Cardiac fibroblast (primary cell): ENCODE data around the gene SND1.

Experiments used
- DNase-seq, 2 donors: peaks; one replicate each; pipeline versions ENCODE4 v3.0.0 to v3.0.0-alpha.2; 2010; ENCODE audit warnings: low read depth in 2 of 2
- H3K4me3 ChIP-seq, 2 donors: replicated peaks in 1 of 2; 1 replicate in 1 of 2; 2 replicates in 1 of 2; pipeline ENCODE4 v1.5.1; 2011; ENCODE audit warnings: low read depth in 2 of 2, low read length in 2 of 2, mild to moderate bottlenecking in 2 of 2, moderate library complexity in 1 of 2
- CTCF ChIP-seq: IDR thresholded peaks from one replicate; pipeline ENCODE4 v1.5.1; 2011; ENCODE audit warnings: low read depth, mild to moderate bottlenecking, low read length, inconsistent platforms

The SND1 gene

DNA sequence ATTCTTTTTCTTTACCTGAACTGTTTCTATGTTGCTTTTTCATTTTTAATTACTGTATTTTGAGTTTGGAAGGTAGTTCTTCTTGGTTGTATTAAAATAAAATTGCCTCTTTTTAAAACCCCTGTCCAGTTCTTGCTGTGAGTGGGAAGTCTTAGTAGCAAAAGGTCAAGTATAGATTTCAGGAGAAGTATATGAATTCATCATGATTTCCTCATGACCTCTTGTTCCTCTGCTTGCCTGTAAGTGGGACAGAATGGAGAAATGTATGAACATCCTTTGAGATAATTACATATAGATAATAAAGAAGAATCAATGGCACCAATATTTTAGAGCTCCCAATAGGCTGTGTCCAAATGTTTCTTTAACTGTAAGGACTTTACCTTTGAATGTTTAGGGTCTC lies 253.0 kb downstream of the SND1 start:
- DNase-seq = no peak
- no peak for TF ChIP-seq CTCF
- no peak overlapping the region for H3K4me3 ChIP-seq

DNA sequence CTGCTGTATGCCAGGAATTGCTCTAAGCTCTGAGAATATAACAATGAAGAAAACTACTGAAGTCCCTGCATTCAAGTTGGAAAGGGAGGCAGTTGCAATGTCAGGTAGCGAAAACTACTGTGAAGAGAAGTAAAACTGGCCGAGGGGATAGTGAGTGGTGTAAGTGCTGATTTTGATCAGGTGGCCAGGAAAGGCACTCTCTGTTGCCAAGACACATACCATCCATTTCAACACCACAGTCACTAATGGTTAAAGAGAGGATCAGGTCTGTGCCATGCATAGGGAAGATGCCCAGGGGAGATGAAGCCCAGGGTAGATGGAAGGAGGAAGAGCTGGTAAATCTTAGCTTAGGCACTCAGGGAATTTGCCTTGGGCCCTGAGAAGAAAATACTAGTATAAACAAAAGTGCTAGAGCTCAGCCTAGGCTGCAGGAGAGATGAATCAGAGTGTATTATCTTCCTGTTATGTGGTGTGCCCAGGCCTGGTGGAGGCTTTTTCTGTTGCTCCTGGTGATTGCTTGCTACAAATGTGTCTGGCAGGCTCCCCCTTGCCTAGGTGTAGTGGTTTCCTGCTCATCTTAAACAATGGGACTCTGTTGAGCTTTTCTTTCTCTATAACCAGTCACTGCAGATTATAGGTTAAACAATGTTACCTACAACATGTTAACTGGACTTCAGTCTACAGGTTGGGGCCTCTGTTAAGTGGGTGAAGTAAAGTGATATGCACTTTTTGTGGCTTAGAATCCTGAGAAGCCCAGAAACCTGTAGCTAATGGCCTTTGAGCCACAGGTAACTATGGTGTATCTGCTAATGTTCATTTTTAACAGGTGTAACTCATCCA lies 253.7 kb downstream of the SND1 start:
- H3K4me3 ChIP-seq = no peak overlapping the region
- peak in 1 of 2 donors; percentile 49 for DNase-seq
- TF ChIP-seq CTCF = no peak

GRCh38 chr7:127907110-127908040 lies 255.4 kb downstream of the SND1 start:
- peak in 1 of 2 donors; percentile 62 for DNase-seq
- TF ChIP-seq CTCF = no peak

DNA sequence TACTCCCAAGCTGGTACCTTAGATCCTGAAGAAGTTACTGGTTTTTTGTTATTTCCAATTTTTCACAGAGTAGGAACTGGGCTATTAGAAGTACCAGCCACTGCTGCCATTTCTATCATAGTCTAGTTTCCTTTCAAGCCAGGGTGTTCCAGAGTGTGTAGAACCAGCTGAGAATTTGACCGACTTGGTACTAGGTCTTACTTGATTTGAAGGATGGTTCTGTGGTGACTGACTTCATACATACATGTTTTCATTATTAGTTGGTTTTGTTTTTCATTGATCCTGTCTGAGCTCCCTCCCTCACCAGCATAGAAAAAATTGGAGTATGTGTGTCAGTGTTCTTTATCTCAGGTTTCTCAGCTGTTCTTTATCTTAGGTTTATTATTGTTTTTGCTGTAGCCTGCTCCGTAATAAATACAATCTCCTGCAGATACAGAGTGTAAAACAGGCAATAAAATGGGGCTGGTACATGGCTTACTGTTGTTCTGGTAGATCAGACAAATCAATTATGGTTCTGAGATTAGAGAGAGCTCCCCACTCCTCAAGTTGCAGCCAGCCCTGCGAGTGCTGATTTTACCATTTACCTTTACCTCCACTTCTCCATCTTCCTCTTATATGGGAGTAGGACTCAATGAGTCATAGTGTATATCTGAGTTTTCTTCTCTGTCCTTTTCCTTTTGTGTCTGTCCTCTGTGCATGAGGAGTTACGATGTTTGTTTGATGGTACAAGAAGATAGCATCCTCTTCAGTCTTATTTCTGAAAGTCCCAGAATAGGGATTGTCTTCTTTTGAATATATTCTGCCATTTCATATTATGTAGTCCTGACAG lies 256.6 kb downstream of the SND1 start:
- DNase-seq = no peak
- H3K4me3 ChIP-seq = no peak overlapping the region
- TF ChIP-seq CTCF = no peak

More at GRCh38 chr7:127907110-127908040, 255.4 kb downstream of the SND1 start:
- H3K4me3 ChIP-seq = no peak overlapping the region

- no peak for DNase-seq
- no peak for TF ChIP-seq CTCF
- H3K4me3 ChIP-seq = no peak overlapping the region
Observed at GRCh38 chr7:127909424-127910152, 257.6 kb downstream of the SND1 start.

GRCh38 chr7:127910670-127911069 lies 258.7 kb downstream of the SND1 start:
- H3K4me3 ChIP-seq = no peak overlapping the region
- no peak for DNase-seq
- TF ChIP-seq CTCF = no peak
